ENCODE data around the gene SUOX.

- TF ChIP-seq POLR2A (IDR thresholded peaks at IDR 0.05) (peak in 1 of 2 donors; percentile 43), CTCF (IDR thresholded peaks at IDR 0.05) (peak in 1 of 3 experiments; percentile 30), POLR2AphosphoS5 (IDR thresholded peaks at IDR 0.05; ENCODE audit: insufficient read depth in 1 of 2, low read depth in 1 of 2) (peak; percentile 93 to 98)
These were observed 44.7 kb downstream of the SUOX start, which contains the start of gene RPS26 for GRCh38 chr12:56041552-56042429.

Data from vagina (tissue), 2 donors.